GM12865 (cell line): ENCODE measurements around the gene RSBN1L.

Experiments used
- DNase-seq: peaks from one replicate; pipeline ENCODE4 v3.0.0; 2010; ENCODE audit warnings: low read depth
- H3K4me3 ChIP-seq: 2 replicates; pipeline ENCODE4 v1.5.1; 2011; ENCODE audit warnings: mild to moderate bottlenecking, low read depth, low read length, control low read depth
- CTCF ChIP-seq: IDR thresholded peaks from 2 replicates; pipeline ENCODE4 v1.5.1; 2011; ENCODE audit warnings: low read length, control low read depth, low read depth, inconsistent platforms; ENCODE audit not compliant: insufficient read depth; ENCODE audit errors: missing control alignments

RSBN1L gene

GRCh38 chr7:77812290-77812685 lies 116.0 kb downstream of the RSBN1L start:
- no peak for TF ChIP-seq CTCF
- no peak for DNase-seq
- H3K4me3 ChIP-seq: no peak overlapping the region

GRCh38 chr7:77813180-77813579 lies 116.9 kb downstream of the RSBN1L start:
- TF ChIP-seq CTCF: no peak
- H3K4me3 ChIP-seq: no peak overlapping the region
- DNase-seq: no peak

- TF ChIP-seq CTCF: no peak
- H3K4me3 ChIP-seq: no peak overlapping the region
- DNase-seq: no peak
Observed at GRCh38 chr7:77819021-77819420, 122.8 kb downstream of the RSBN1L start.

DNA sequence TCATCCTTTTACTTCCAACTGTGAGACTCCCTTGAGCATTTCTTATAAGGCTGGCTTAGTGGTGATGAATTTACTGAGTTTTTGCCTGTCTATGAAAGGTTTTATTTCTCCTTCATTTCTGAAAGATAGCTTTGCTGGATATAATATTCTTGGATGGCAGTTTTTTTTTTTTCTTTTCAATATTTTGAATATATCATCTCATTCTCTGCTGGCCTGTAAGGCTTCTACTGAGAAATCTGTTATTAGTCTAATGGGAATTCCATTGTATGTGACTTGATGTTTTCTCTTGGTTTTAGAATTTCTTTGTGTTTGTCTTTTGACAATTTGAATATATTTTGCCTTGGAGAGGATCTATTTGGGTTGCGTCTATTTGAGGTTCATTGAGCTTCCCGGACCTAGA lies 124.7 kb downstream of the RSBN1L start:
- no peak overlapping the region for H3K4me3 ChIP-seq
- TF ChIP-seq CTCF: no peak
- no peak for DNase-seq

DNA sequence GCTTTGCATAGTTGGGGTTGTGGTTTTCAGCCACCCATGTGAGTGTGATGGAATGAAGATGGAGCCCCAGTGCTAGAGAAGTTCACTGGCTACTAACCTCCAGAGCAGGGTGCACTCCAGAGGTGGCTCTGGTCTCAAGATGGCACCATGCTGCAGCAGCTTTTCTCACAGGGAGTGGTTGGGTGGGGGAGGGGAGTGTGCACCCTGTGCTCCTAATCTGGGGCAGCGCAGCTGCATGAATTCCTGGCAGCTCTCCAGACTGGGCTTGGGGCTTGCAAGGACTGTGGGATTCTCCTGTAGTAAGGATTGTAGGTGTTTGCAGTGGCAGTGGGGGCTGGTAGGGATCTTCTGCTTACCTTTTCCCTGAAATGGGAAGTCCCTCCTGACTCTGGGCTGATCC lies 126.0 kb downstream of the RSBN1L start:
- no peak for DNase-seq
- H3K4me3 ChIP-seq: no peak overlapping the region
- TF ChIP-seq CTCF: no peak

DNA sequence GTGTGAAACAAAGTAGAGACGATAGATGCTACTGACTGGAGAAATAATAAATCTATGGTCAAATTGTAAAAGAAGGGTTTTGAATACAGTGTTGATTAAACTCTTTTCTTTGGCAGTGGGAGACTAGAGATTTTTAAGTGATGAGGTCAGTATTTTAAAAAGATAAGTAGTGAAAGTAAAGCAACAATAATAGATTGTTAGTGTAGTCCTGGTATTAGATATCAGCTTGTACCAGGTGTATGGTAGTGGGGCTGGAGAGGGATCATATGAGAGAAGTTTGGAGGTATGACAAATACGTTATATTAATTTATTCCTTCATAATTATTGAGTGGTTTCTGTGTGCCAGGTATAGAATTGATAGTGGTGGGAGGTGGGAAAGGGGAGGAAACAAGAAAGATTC lies 127.5 kb downstream of the RSBN1L start:
- peak overlapping the region; percentile 6; the same call in 1 of the 2 replicates for H3K4me3 ChIP-seq

More for the DNA sequence above, 127.5 kb downstream of the RSBN1L start:
- no peak for TF ChIP-seq CTCF
- DNase-seq: no peak
